ENCODE results near the gene FADS3. TPM values are rescaled to one million over a fixed set of nuclear protein-coding genes. Genes with fewer than 3 reads are reported as not detected.

The FADS3 gene
- total RNA-seq, 1 experiment from 2014 or later: 65.8 TPM

DNA sequence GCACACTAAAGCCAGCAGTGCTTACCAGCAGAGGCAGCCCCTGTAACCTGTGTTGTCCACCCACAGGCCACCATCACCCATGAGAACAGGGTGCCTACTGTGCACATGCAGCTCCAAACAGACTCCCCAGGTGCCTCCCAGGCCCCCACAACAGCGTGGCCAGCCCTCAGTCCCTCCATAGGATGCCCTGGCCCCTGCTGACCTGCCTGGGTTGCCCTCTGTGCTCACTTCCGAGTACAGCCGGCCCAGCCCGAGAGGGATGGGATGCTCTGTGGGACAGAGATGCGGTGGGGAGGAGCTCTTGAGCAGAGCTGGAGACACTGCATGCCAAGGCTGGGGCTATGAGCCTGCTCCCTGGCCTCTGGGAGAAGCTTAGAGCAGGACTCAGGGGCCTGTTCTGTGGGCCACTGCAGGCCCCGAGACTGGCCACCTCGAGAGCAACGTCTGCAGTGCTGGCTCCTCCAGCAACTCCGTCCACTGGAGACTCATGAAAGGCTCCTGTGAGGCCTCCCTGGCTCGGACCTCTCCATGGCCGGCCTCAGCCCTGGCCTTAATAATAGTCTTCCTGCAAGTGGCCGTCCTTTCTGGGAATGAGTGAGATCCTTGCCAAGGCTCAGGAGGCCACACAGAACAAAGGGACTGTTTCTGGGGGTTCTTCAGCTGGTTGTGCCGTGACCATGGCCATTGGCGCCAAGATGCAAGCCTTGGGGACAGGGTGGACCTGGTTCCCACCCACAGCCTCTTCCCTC, 36.2 kb downstream of the FADS3 start:
- CTCF ChIA-PET: no interaction called here
- H3K9me2 ChIP-seq (ENCODE audit: insufficient read depth): no peaks in the 10 kb centered on the region
- H3K27me3 ChIP-seq (ENCODE audit: insufficient read depth, low read length): no peaks in the 10 kb centered on the region
- RAD21 ChIA-PET (ENCODE audit: low non-redundant PET in 1 of 2, low total read pairs in 2 of 2, uncharacterized antibody in 2 of 2, unreplicated experiment in 2 of 2): no interaction called here
- H3K9me3 ChIP-seq (ENCODE audit: control insufficient read depth in 1 of 2, insufficient read depth in 1 of 2, low read depth in 1 of 2, low read length in 2 of 2): no peaks in the 10 kb centered on the region
- no peak overlapping the region for H3K4me2 ChIP-seq (ENCODE audit: low read length)
- H4K20me1 ChIP-seq (ENCODE audit: insufficient read depth): no peaks in the 10 kb centered on the region
- DNase-seq (ENCODE audit: low read depth, low spot score) (no peak), ATAC-seq (no peak)
- H3K79me2 ChIP-seq (ENCODE audit: insufficient read depth, low read length): no peaks in the 10 kb centered on the region
- H3K36me3 ChIP-seq (ENCODE audit: control insufficient read depth in 1 of 2, insufficient read depth in 2 of 2, low read length in 2 of 2): no peaks in the 10 kb centered on the region
- H3K9ac ChIP-seq (ENCODE audit: low read length): no peak overlapping the region
- POLR2A ChIA-PET: no interaction called here
- intact Hi-C loops (cut with micrococcal nuclease): no loop called here
- TF ChIP-seq EZH2phosphoT487 (IDR thresholded peaks at IDR 0.05; ENCODE audit: borderline replicate concordance) (no peak), POLR2A (IDR thresholded peaks at IDR 0.05; ENCODE audit: borderline replicate concordance, extremely low read depth, insufficient read depth, insufficient read length) (no peak), SP1 (IDR thresholded peaks at IDR 0.05; ENCODE audit: low read depth) (no peak), FOSL1 (IDR thresholded peaks at IDR 0.05; ENCODE audit: low read depth) (no peak), ZNF274 (IDR thresholded peaks at IDR 0.05; ENCODE audit: low read depth, low read length) (no peak)
- TF ChIP-seq, protein P1, sequence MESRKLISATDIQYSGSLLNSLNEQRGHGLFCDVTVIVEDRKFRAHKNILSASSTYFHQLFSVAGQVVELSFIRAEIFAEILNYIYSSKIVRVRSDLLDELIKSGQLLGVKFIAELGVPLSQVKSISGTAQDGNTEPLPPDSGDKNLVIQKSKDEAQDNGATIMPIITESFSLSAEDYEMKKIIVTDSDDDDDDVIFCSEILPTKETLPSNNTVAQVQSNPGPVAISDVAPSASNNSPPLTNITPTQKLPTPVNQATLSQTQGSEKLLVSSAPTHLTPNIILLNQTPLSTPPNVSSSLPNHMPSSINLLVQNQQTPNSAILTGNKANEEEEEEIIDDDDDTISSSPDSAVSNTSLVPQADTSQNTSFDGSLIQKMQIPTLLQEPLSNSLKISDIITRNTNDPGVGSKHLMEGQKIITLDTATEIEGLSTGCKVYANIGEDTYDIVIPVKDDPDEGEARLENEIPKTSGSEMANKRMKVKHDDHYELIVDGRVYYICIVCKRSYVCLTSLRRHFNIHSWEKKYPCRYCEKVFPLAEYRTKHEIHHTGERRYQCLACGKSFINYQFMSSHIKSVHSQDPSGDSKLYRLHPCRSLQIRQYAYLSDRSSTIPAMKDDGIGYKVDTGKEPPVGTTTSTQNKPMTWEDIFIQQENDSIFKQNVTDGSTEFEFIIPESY (IDR thresholded peaks at IDR 0.05; ENCODE audit: extremely low read depth, insufficient replicate concordance, low read length): no peak
- no peak overlapping the region for H3K27ac ChIP-seq (ENCODE audit: low read depth, low read length)
- no peak overlapping the region for H3K4me3 ChIP-seq (replicated peaks in 1 of 2; ENCODE audit: low read depth in 1 of 2, low read length in 2 of 2)
- no TSS peak for BruUV-seq (replicated peaks)
- H2AFZ ChIP-seq (ENCODE audit: low read depth, low read length, poor library complexity, severe bottlenecking): no peak overlapping the region
- peaks cover 4% of the 10 kb centered on the region in 2 experiments for H3K4me1 ChIP-seq (ENCODE audit: control insufficient read depth in 1 of 2, insufficient read depth in 2 of 2, low read length in 2 of 2)

Measured in HCT116 (cell line).